K562 (cell line): ENCODE data around the gene RNF41. TPM values are rescaled to one million over a fixed set of nuclear protein-coding genes. Genes with fewer than 3 reads are reported as not detected.
A peak's percentile ranks its signal among the peaks of the same experiment; 100 is the strongest.

Experiments
- ATAC-seq: fragments of 200-7000 bp; cut with Tn5 transposase; 3 replicates; pipeline ENCODE4 v1.9.1; 2020; ENCODE audit warnings: moderate library complexity
- BruUV-seq: library from RNA; stranded (reverse); fragments of 400-500 nt; replicated peaks from 2 replicates; lab custom pipeline; 2021; lab: Mats Ljungman, UMichigan
- CTCF ChIA-PET: fragments of 300-600 bp; formaldehyde crosslinking; extraction: SDS; loops from one replicate; lab custom pipeline; 2021; ENCODE audit warnings: low intra/inter-chr PET ratio; lab: Yijun Ruan, JAX
- POLR2A ChIA-PET: fragments of 300-600, 350-650 bp; sonication (Branson Sonifier 250); formaldehyde crosslinking; extraction: SDS; loops from one replicate; lab custom pipeline; 2021; ENCODE audit warnings: antibody characterized with exemption, inconsistent platforms; lab: Yijun Ruan, JAX
- DNase-seq, 4 experiments: peaks; one replicate each; pipeline versions ENCODE4 v3.0.0 to v3.0.0-alpha.2; 2011 to 2018; ENCODE audit warnings: low spot score in 3 of 4, mixed read lengths in 3 of 4; ENCODE audit errors: extremely low read depth in 1 of 4
- FAIRE-seq: peaks from 2 replicates; lab custom pipeline; 2011; peaks lifted over from hg19 to GRCh38; lab: Jason Lieb, UNC
- H2AFZ ChIP-seq: 2 replicates; pipeline ENCODE4 v1.6.0; 2011; ENCODE audit warnings: low read depth, low read length, control low read depth, inconsistent platforms
- H3K27ac ChIP-seq: fragments of 200-600 bp; 3 replicates; pipeline ENCODE4 v1.8.0; 2011; ENCODE audit warnings: low read depth, mild to moderate bottlenecking, control low read depth, inconsistent platforms, low read length, moderate library complexity, mixed read lengths; ENCODE audit errors: extremely low read depth
- H3K27me3 ChIP-seq, 2 experiments: fragments of 300-600 bp in 1 of 2; 2 replicates in 1 of 2; 3 replicates in 1 of 2; pipeline versions ENCODE4 v1.6.0 to v1.8.0; 2011; ENCODE audit warnings: inconsistent platforms in 2 of 2, low read length in 2 of 2, mild to moderate bottlenecking in 1 of 2, mixed read lengths in 1 of 2, moderate library complexity in 1 of 2; ENCODE audit not compliant: control insufficient read depth in 2 of 2, insufficient read depth in 2 of 2
- H3K36me3 ChIP-seq: fragments of 300-600 bp; 3 replicates; pipeline ENCODE4 v1.8.0; 2011; ENCODE audit warnings: mild to moderate bottlenecking, low read length, inconsistent platforms; ENCODE audit not compliant: control insufficient read depth, insufficient read depth
- H3K4me1 ChIP-seq, 2 experiments: fragments of 200-600 bp in 1 of 2; replicated peaks in 1 of 2; 2 replicates in 1 of 2; 3 replicates in 1 of 2; pipeline versions ENCODE4 v1.5.1 to v1.8.0; 2011; ENCODE audit warnings: inconsistent platforms in 2 of 2, low read length in 2 of 2, mild to moderate bottlenecking in 1 of 2, mixed read lengths in 1 of 2, moderate library complexity in 1 of 2; ENCODE audit not compliant: control insufficient read depth in 2 of 2, insufficient read depth in 2 of 2
- H3K4me2 ChIP-seq: 2 replicates; pipeline ENCODE4 v1.6.1; 2011; ENCODE audit warnings: low read length, control low read depth, inconsistent platforms, mixed read lengths; ENCODE audit not compliant: insufficient read depth
- H3K4me3 ChIP-seq: fragments of 200-600 bp; sonication (generic), shearing (Covaris generic); 2 replicates; pipeline ENCODE4 v1.5.1; 2016; ENCODE audit warnings: control low read depth, inconsistent platforms
- H3K79me2 ChIP-seq: fragments of 200-600 bp; 3 replicates; pipeline ENCODE4 v1.8.0; 2011; ENCODE audit warnings: low read length, inconsistent platforms; ENCODE audit not compliant: control insufficient read depth, insufficient read depth
- H3K9ac ChIP-seq, 2 experiments: 2 replicates each; pipeline versions ENCODE4 v1.6.0 to v1.6.1; 2011; ENCODE audit warnings: low read depth in 2 of 2, low read length in 2 of 2, control low read depth in 1 of 2, inconsistent platforms in 1 of 2, mild to moderate bottlenecking in 1 of 2, mixed read lengths in 1 of 2; ENCODE audit not compliant: insufficient read depth in 1 of 2
- H3K9me1 ChIP-seq: one replicate; pipeline ENCODE4 v1.6.0; 2011; ENCODE audit warnings: inconsistent platforms, mild to moderate bottlenecking, low read length, moderate library complexity; ENCODE audit not compliant: control insufficient read depth, insufficient read depth
- H3K9me3 ChIP-seq: replicated peaks from 2 replicates; pipeline ENCODE4 v1.5.1; 2011; ENCODE audit warnings: low read depth, low read length, inconsistent platforms; ENCODE audit not compliant: control insufficient read depth, insufficient read depth
- H4K20me1 ChIP-seq: replicated peaks from 2 replicates; pipeline ENCODE4 v1.6.1; 2011; ENCODE audit warnings: low read length, inconsistent platforms, mixed read lengths; ENCODE audit not compliant: control insufficient read depth, insufficient read depth
- BCOR ChIP-seq: fragments of 450-650 bp; IDR thresholded peaks from 2 replicates; pipeline ENCODE4 v1.6.1; 2016
- HIVEP1 ChIP-seq: fragments of 250-450 bp; sonication (Bioruptor Pico); IDR thresholded peaks from 2 replicates; pipeline ENCODE4 v1.4.0; 2020; ENCODE audit warnings: mild to moderate bottlenecking
- POLR2B ChIP-seq: fragments of 450-650 bp; IDR thresholded peaks from 2 replicates; pipeline ENCODE4 v1.6.1; 2018; ENCODE audit warnings: low read depth; ENCODE audit not compliant: partially characterized antibody
- SIRT6 ChIP-seq: IDR thresholded peaks from one replicate; pipeline ENCODE4 v1.6.1; 2012; ENCODE audit warnings: low read depth, mild to moderate bottlenecking, control low read depth, inconsistent platforms, low read length, moderate library complexity
- ZBTB11 ChIP-seq, 3 experiments: fragments of 200-800 bp in 1 of 3; fragments of 250-450 bp in 1 of 3; fragments of 450-650 bp in 1 of 3; sonication (Bioruptor Pico) in 1 of 3; sonication (Bioruptor generic) in 1 of 3; formaldehyde crosslinking in 1 of 3; IDR thresholded peaks; 2 replicates each; pipeline versions ENCODE4 v1.6.1 to v1.8.0; 2016 to 2022; ENCODE audit warnings: mild to moderate bottlenecking in 2 of 3, missing genetic modification characterization in 2 of 3, missing compliant biosample characterization in 1 of 3, moderate library complexity in 1 of 3
- ZBTB7A ChIP-seq: IDR thresholded peaks from 2 replicates; pipeline ENCODE4 v1.6.1; 2011; ENCODE audit warnings: low read depth, mild to moderate bottlenecking, low read length, moderate library complexity, borderline replicate concordance; ENCODE audit not compliant: control insufficient read depth
- ZNF395 ChIP-seq: fragments of 200-800 bp; sonication (Bioruptor generic); IDR thresholded peaks from 2 replicates; pipeline ENCODE4 v1.6.1; 2017; ENCODE audit warnings: missing genetic modification characterization, missing compliant biosample characterization
- ZNF696 ChIP-seq: fragments of 250-450 bp; sonication (Bioruptor Pico); conservative IDR thresholded peaks from 2 replicates; pipeline ENCODE4 v1.4.0; 2020; ENCODE audit warnings: mild to moderate bottlenecking, moderate library complexity
- WGBS: fragments of 100-300 bp; shearing (Covaris generic); methylation state at CpG from one replicate; pipeline ENCODE4 v1.1.6; 2016; ENCODE audit warnings: low coverage, mixed read lengths; ENCODE audit not compliant: insufficient coverage; ENCODE audit errors: missing lambda C conversion rate; 5-methylcytosine and 5-hydroxymethylcytosine counted together
- in situ Hi-C: fragments of 300-500 bp; cut with MboI; formaldehyde crosslinking; loops from 4 replicates; pipeline ENCODE4 v1.15.0; 2018; ENCODE audit warnings: inconsistent platforms, mixed read lengths
- intact Hi-C: fragments of 100-400 bp; cut with micrococcal nuclease; formaldehyde crosslinking; loops from 2 replicates; pipeline ENCODE4 v1.14.2; 2022
- polyA plus RNA-seq, 8 experiments: library from polyadenylated mRNA; depleted of rRNA in 4 of 8; stranded (reverse) in 5 of 8; unstranded in 3 of 8; fragments of >200 nt; fragmentation: Nextera tagmentation in 2 of 8; fragmentation: Illumina TruSeq in 1 of 8; extraction: Ambion mirVana in 2 of 8; extraction: Trizol in 1 of 8; gene quantifications; 2 replicates each; pipeline versions ENCODE4 v1.2.1 to v1.2.3, GENCODE V29; 2011 to 2014; ENCODE audit warnings: inconsistent platforms in 1 of 8, missing spikeins in 1 of 8
- total RNA-seq, 7 experiments: library from RNA; depleted of rRNA in 6 of 7; stranded (reverse); fragments of >200 nt in 6 of 7; fragmentation: Illumina TruSeq in 2 of 7; extraction: Trizol in 2 of 7; gene quantifications; 2 replicates each; pipeline versions ENCODE4 v1.2.1 to v1.2.3, GENCODE V29; 2011 to 2021; ENCODE audit warnings: low replicate concordance in 1 of 7
- TF ChIP-seq, protein P1 (sequence below): fragments of 450-650 bp; IDR thresholded peaks from 2 replicates; pipeline ENCODE4 v1.6.1; 2018; ENCODE audit not compliant: partially characterized antibody

Gene RNF41
- total and polyA plus RNA-seq, 9 of the 15 experiments (the other 6 are each of a cell fraction or from before 2014, with no cell fraction given), result 28.2 to 46.8 (median 33.8) TPM

- no peaks in the 10 kb centered on the region for H3K9me1 ChIP-seq
- no peaks in the 10 kb centered on the region for H3K9me3 ChIP-seq
- peak; percentile 93 for ATAC-seq
- peak within 1 kb of the TSS; percentile 77 for H3K27ac ChIP-seq
- H3K4me2 ChIP-seq, result peak within 1 kb of the TSS; percentile 88
- BruUV-seq, result no TSS peak
- ChIA-PET CTCF (interaction anchor here (0.6 to 0.8 kb wide), 2 partner anchors 74 to 307 kb away, joined by 3 to 4 read pairs; no protein-coding TSS in a partner anchor), POLR2A (interaction anchor here (0.6 to 3.3 kb wide), 12 partner anchors 9 to 197 kb away, joined by 3 to 25 read pairs (median 6); partner anchors contain the start of genes ANKRD52, IL23A, RNF41 and SMARCC2)
- under 1% methylated on average over 56 of the region's 68 CpGs for WGBS
- peak within 1 kb of the TSS; percentile 94 for H2AFZ ChIP-seq
- H3K27me3 ChIP-seq, result no peaks in the 10 kb centered on the region
- peaks cover 11 to 19% of the 10 kb centered on the region in 2 experiments; a peak in 4 of 5 replicates for H3K4me1 ChIP-seq
- H3K9ac ChIP-seq, result peak within 1 kb of the TSS; percentile 71 to 87
- no peaks in the 10 kb centered on the region for H3K79me2 ChIP-seq
- in situ Hi-C loops, result no loop called here
- no peaks in the 10 kb centered on the region for H4K20me1 ChIP-seq
- peak; percentile 92 to 95 (median 93) for DNase-seq
- intact Hi-C loops, result loop anchor here (2.0 kb wide), 2 partner anchors 34 to 42 kb away; partner anchors contain the start of genes CS and NABP2
- FAIRE-seq, result peak; percentile 86
- H3K4me3 ChIP-seq, result peak within 1 kb of the TSS; percentile 67
- H3K36me3 ChIP-seq, result peaks cover 26% of the 10 kb centered on the region
- TF ChIP-seq ZBTB11 (CRISPR knock-in tag; IDR thresholded peaks at IDR 0.05), result peak in 1 of 3 experiments; percentile 78; a peak in 2 of 6 replicates
- TF ChIP-seq POLR2B, result peak; percentile 77
- TF ChIP-seq, protein P1, sequence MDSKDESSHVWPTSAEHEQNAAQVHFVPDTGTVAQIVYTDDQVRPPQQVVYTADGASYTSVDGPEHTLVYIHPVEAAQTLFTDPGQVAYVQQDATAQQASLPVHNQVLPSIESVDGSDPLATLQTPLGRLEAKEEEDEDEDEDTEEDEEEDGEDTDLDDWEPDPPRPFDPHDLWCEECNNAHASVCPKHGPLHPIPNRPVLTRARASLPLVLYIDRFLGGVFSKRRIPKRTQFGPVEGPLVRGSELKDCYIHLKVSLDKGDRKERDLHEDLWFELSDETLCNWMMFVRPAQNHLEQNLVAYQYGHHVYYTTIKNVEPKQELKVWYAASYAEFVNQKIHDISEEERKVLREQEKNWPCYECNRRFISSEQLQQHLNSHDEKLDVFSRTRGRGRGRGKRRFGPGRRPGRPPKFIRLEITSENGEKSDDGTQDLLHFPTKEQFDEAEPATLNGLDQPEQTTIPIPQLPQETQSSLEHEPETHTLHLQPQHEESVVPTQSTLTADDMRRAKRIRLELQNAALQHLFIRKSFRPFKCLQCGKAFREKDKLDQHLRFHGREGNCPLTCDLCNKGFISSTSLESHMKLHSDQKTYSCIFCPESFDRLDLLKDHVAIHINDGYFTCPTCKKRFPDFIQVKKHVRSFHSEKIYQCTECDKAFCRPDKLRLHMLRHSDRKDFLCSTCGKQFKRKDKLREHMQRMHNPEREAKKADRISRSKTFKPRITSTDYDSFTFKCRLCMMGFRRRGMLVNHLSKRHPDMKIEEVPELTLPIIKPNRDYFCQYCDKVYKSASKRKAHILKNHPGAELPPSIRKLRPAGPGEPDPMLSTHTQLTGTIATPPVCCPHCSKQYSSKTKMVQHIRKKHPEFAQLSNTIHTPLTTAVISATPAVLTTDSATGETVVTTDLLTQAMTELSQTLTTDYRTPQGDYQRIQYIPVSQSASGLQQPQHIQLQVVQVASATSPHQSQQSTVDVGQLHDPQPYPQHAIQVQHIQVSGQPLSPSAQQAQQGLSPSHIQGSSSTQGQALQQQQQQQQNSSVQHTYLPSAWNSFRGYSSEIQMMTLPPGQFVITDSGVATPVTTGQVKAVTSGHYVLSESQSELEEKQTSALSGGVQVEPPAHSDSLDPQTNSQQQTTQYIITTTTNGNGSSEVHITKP, result peak; percentile 68
- TF ChIP-seq ZNF696 (CRISPR knock-in tag), result no peak
- TF ChIP-seq ZNF395 (CRISPR knock-in tag), result peak; percentile 71; the same call in 1 of the 2 replicates
- TF ChIP-seq HIVEP1, result no peak
- peak; percentile 79; the same call in 1 of the 2 replicates for TF ChIP-seq ZBTB7A
- TF ChIP-seq SIRT6, result no peak
- peak; percentile 22; the same call in 1 of the 2 replicates for TF ChIP-seq BCOR
Measured at GRCh38 chr12:56266693-56267442, 45.1 kb upstream of the RNF41 start, which contains the start of gene COQ10A. Gene COQ10A, plus strand, starts transcription at chr12:56266942. Its CDS starts 177 bp downstream, at chr12:56267119.
